ENCODE measurements around the gene CD8B2.
"Not testable (repeated sequence)": the region's sequence is repeated elsewhere in the genome, so short reads cannot be mapped to it uniquely, and the experiment has no call there.

CD8B2 gene

DNA sequence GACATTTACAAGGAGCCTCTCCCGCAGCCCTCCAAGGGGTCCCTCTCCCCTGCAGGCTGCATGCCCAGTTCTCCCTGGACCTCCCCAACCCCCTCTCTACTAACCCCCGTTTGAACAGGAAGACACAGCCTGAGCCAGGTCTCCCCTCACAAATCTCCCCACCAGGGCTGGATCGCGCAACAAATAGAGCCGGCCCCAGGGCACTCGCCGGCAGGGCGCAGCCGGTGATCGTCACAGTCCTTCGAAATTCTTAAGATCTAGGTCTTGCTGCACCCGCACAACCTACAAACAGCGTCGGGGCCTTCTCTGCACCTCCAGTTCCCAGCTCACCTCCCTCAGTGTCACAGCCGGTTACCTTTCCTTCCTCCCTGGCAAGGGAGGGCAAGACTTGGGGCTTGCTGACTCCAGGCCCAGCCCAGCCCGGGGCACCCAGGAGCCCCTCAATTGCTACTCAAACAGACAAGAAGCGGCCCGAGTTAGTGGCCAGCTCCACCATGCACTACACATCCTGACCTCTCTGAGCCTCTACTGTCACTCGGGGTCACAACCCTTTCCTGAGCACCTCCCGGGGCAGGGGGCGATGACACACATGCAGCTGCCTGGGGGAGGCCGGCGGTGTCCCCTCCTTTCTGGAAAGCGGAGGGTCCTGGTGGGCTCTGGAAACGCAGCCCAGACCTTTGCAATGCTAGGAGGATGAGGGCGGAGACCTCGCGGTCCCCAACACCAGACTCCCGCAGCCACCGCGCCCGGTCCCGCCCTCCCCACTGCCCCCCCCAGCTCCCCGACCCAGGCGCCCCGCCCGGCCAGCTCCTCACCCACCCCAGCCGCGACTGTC lies at the start of gene CD8B2:
Gene CD8B2 (plus strand): TSS at position 814 of the 835 bp plus-strand sequence. CDS start 63 bp downstream, outside the sequence.
- Histone ChIP-seq H3K27me3 (ENCODE audit: control insufficient read depth, insufficient read depth, low read length) (peaks cover 21% of the 10 kb centered on the region), H3K4me3 (ENCODE audit: low read length) (peak within 1 kb of the TSS; percentile 40)
- H3K4me1 ChIP-seq (ENCODE audit: control insufficient read depth, low read depth, low read length); H3K9ac ChIP-seq (ENCODE audit: low read length); H3K36me3 ChIP-seq (ENCODE audit: control insufficient read depth, low read depth, low read length); H3K9me3 ChIP-seq (ENCODE audit: control insufficient read depth, low read depth, low read length); H3K27ac ChIP-seq (ENCODE audit: low read length): not testable (repeated sequence)

DNA sequence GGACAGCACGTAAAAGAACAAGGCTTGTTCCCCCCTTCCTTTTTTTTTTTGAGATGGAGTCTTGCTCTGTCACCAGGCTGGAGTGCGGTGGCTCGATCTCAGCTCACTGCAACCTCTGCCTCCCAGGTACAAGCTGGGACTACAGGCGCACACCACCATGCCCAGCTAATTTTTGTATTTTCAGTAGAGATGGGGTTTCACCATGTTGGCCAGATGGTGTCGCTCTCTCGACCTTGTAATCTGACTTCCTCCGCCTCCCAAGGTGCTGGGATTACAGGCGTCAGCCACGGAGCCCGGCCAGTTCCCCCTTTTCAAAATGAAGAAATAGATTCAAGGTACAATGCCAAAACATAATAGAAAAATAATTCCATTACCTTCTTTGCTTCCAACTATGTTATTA lies 25.3 kb upstream of the CD8B2 start:
- H3K9ac ChIP-seq (ENCODE audit: low read length); H3K4me3 ChIP-seq (ENCODE audit: low read length); H3K4me1 ChIP-seq (ENCODE audit: control insufficient read depth, low read depth, low read length); H3K27me3 ChIP-seq (ENCODE audit: control insufficient read depth, insufficient read depth, low read length); H3K9me3 ChIP-seq (ENCODE audit: control insufficient read depth, low read depth, low read length); H3K27ac ChIP-seq (ENCODE audit: low read length); H3K36me3 ChIP-seq (ENCODE audit: control insufficient read depth, low read depth, low read length): not testable (repeated sequence)

GRCh38 chr2:106467516-106467915 lies 19.6 kb upstream of the CD8B2 start:
- H3K9me3 ChIP-seq (ENCODE audit: control insufficient read depth, low read depth, low read length); H3K4me1 ChIP-seq (ENCODE audit: control insufficient read depth, low read depth, low read length); H3K27ac ChIP-seq (ENCODE audit: low read length); H3K4me3 ChIP-seq (ENCODE audit: low read length); H3K36me3 ChIP-seq (ENCODE audit: control insufficient read depth, low read depth, low read length); H3K27me3 ChIP-seq (ENCODE audit: control insufficient read depth, insufficient read depth, low read length); H3K9ac ChIP-seq (ENCODE audit: low read length): not testable (repeated sequence)

DNA sequence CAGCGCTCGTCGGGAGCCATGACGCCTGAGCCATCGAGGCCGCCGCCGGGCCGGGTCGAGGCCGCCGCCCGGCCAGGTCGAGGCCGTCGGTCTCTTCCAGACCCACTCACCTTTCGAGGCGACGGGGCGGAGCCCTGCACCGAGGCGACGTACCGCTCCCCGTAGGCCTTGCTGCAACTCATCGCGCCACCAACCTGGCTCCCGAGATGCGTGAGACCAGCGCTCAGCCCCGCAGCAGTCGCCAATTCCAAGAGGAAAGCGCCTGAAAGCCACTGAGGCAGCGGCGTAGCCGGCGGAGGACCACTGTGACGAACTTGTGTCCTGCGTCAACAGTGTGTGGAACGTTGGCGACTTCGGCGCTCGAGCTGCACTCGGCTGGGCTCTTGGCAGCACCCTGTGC lies 19.1 kb upstream of the CD8B2 start, which contains the start of gene RGPD3:
Gene RGPD3 (minus strand): TSS at position 307 of the 400 bp plus-strand sequence. CDS start 125 bp downstream, at position 182.
- not testable (repeated sequence) for H3K4me1 ChIP-seq (ENCODE audit: control insufficient read depth, low read depth, low read length); H3K27ac ChIP-seq (ENCODE audit: low read length); H3K9ac ChIP-seq (ENCODE audit: low read length); H3K36me3 ChIP-seq (ENCODE audit: control insufficient read depth, low read depth, low read length); H3K27me3 ChIP-seq (ENCODE audit: control insufficient read depth, insufficient read depth, low read length); H3K4me3 ChIP-seq (ENCODE audit: low read length); H3K9me3 ChIP-seq (ENCODE audit: control insufficient read depth, low read depth, low read length)

DNA sequence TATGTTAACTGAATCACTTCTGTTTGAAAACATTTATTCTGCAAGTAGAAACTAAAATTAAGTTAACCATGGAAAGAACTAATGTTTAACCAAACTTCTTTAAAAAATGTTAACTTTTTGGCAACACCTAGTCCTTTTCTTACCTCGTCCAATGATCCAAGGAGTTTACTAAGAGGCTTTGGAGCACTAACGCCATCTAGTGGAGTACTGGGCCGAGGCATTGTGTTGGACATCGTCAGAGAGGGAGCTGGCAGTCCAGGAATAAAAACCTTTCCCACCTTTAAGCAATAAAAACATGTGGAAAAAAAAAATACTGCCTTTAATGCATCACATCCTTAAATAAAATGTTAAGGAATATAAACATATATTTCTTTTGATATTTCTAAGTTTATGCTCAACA lies 16.5 kb upstream of the CD8B2 start:
- H3K27ac ChIP-seq (ENCODE audit: low read length); H3K4me3 ChIP-seq (ENCODE audit: low read length); H3K27me3 ChIP-seq (ENCODE audit: control insufficient read depth, insufficient read depth, low read length); H3K36me3 ChIP-seq (ENCODE audit: control insufficient read depth, low read depth, low read length); H3K4me1 ChIP-seq (ENCODE audit: control insufficient read depth, low read depth, low read length); H3K9me3 ChIP-seq (ENCODE audit: control insufficient read depth, low read depth, low read length); H3K9ac ChIP-seq (ENCODE audit: low read length): not testable (repeated sequence)

- not testable (repeated sequence) for H3K4me1 ChIP-seq (ENCODE audit: control insufficient read depth, low read depth, low read length); H3K27me3 ChIP-seq (ENCODE audit: control insufficient read depth, insufficient read depth, low read length); H3K36me3 ChIP-seq (ENCODE audit: control insufficient read depth, low read depth, low read length); H3K4me3 ChIP-seq (ENCODE audit: low read length); H3K9me3 ChIP-seq (ENCODE audit: control insufficient read depth, low read depth, low read length); H3K9ac ChIP-seq (ENCODE audit: low read length); H3K27ac ChIP-seq (ENCODE audit: low read length)
These were observed 9.5 kb upstream of the CD8B2 start for GRCh38 chr2:106477647-106478046.

- H3K27ac ChIP-seq (ENCODE audit: low read length); H3K4me3 ChIP-seq (ENCODE audit: low read length); H3K36me3 ChIP-seq (ENCODE audit: control insufficient read depth, low read depth, low read length); H3K9me3 ChIP-seq (ENCODE audit: control insufficient read depth, low read depth, low read length); H3K9ac ChIP-seq (ENCODE audit: low read length); H3K4me1 ChIP-seq (ENCODE audit: control insufficient read depth, low read depth, low read length); H3K27me3 ChIP-seq (ENCODE audit: control insufficient read depth, insufficient read depth, low read length): not testable (repeated sequence)
These were observed 7.6 kb upstream of the CD8B2 start for GRCh38 chr2:106479563-106479962.

GRCh38 chr2:106487386-106488191 lies 425 bp downstream of the CD8B2 start:
- H3K36me3 ChIP-seq (ENCODE audit: control insufficient read depth, low read depth, low read length); H3K27ac ChIP-seq (ENCODE audit: low read length); H3K9ac ChIP-seq (ENCODE audit: low read length); H3K9me3 ChIP-seq (ENCODE audit: control insufficient read depth, low read depth, low read length); H3K4me1 ChIP-seq (ENCODE audit: control insufficient read depth, low read depth, low read length): not testable (repeated sequence)
- H3K27me3 ChIP-seq (ENCODE audit: control insufficient read depth, insufficient read depth, low read length) = peaks cover 21% of the 10 kb centered on the region
- peak overlapping the region; percentile 40 for H3K4me3 ChIP-seq (ENCODE audit: low read length)

DNA sequence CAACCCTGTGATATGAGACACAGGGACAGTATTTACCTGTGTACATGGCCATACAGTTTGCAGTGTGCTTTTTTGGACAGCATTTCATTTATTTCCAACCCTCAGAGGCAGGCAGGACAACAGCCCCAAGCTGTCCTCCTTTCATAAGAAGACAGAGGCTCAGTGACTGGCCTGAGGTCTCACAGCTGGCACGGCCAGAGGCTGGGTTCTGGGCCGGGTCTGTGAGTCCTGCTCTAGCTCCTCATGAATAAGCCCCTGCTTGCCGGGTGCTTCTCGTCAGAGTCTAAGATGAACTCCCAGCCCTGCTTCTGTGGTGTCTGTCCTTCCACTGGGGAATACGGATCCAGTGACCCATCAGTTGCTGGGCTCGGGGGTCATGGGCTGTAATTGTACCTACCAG lies 2.5 kb downstream of the CD8B2 start:
- peaks cover 21% of the 10 kb centered on the region for H3K27me3 ChIP-seq (ENCODE audit: control insufficient read depth, insufficient read depth, low read length)
- H3K36me3 ChIP-seq (ENCODE audit: control insufficient read depth, low read depth, low read length); H3K4me3 ChIP-seq (ENCODE audit: low read length); H3K9ac ChIP-seq (ENCODE audit: low read length); H3K27ac ChIP-seq (ENCODE audit: low read length); H3K9me3 ChIP-seq (ENCODE audit: control insufficient read depth, low read depth, low read length); H3K4me1 ChIP-seq (ENCODE audit: control insufficient read depth, low read depth, low read length): not testable (repeated sequence)

- not testable (repeated sequence) for H3K36me3 ChIP-seq (ENCODE audit: control insufficient read depth, low read depth, low read length); H3K4me3 ChIP-seq (ENCODE audit: low read length); H3K27ac ChIP-seq (ENCODE audit: low read length); H3K4me1 ChIP-seq (ENCODE audit: control insufficient read depth, low read depth, low read length); H3K9ac ChIP-seq (ENCODE audit: low read length); H3K9me3 ChIP-seq (ENCODE audit: control insufficient read depth, low read depth, low read length); H3K27me3 ChIP-seq (ENCODE audit: control insufficient read depth, insufficient read depth, low read length)
These were observed 5.2 kb downstream of the CD8B2 start for GRCh38 chr2:106492399-106492798.

GRCh38 chr2:106492913-106493312 lies 5.7 kb downstream of the CD8B2 start:
- H3K9me3 ChIP-seq (ENCODE audit: control insufficient read depth, low read depth, low read length); H3K27ac ChIP-seq (ENCODE audit: low read length); H3K4me3 ChIP-seq (ENCODE audit: low read length); H3K4me1 ChIP-seq (ENCODE audit: control insufficient read depth, low read depth, low read length); H3K36me3 ChIP-seq (ENCODE audit: control insufficient read depth, low read depth, low read length); H3K27me3 ChIP-seq (ENCODE audit: control insufficient read depth, insufficient read depth, low read length); H3K9ac ChIP-seq (ENCODE audit: low read length): not testable (repeated sequence)

- H3K9ac ChIP-seq (ENCODE audit: low read length); H3K9me3 ChIP-seq (ENCODE audit: control insufficient read depth, low read depth, low read length); H3K27me3 ChIP-seq (ENCODE audit: control insufficient read depth, insufficient read depth, low read length); H3K27ac ChIP-seq (ENCODE audit: low read length); H3K36me3 ChIP-seq (ENCODE audit: control insufficient read depth, low read depth, low read length); H3K4me3 ChIP-seq (ENCODE audit: low read length); H3K4me1 ChIP-seq (ENCODE audit: control insufficient read depth, low read depth, low read length): not testable (repeated sequence)
These were observed 11.4 kb downstream of the CD8B2 start for GRCh38 chr2:106498549-106498948.

Measured in iPS-18a (cell line).